IPS-20b (cell line): ENCODE measurements around the gene WDR70.
"Not testable (repeated sequence)": the region's sequence is repeated elsewhere in the genome, so short reads cannot be mapped to it uniquely, and the experiment has no call there.

Source experiments
- H3K27ac ChIP-seq: one replicate; pipeline ENCODE4 v1.5.1; 2013; ENCODE audit warnings: low read length
- H3K27me3 ChIP-seq: 2 replicates; pipeline ENCODE4 v1.6.1; 2013; ENCODE audit warnings: mild to moderate bottlenecking, low read length, inconsistent platforms; ENCODE audit not compliant: insufficient read depth
- H3K36me3 ChIP-seq: 2 replicates; pipeline ENCODE4 v1.6.1; 2013; ENCODE audit warnings: low read depth, mild to moderate bottlenecking, inconsistent platforms, low read length, moderate library complexity; ENCODE audit not compliant: insufficient read depth
- H3K4me1 ChIP-seq: 2 replicates; pipeline ENCODE4 v1.6.1; 2013; ENCODE audit warnings: mild to moderate bottlenecking, control low read depth, inconsistent platforms, low read length, moderate library complexity; ENCODE audit not compliant: insufficient read depth
- H3K4me3 ChIP-seq: 2 replicates; pipeline ENCODE4 v1.5.1; 2013; ENCODE audit warnings: mild to moderate bottlenecking, low read length, inconsistent platforms
- H3K9ac ChIP-seq: 2 replicates; pipeline ENCODE4 v1.6.1; 2013; ENCODE audit warnings: low read depth, mild to moderate bottlenecking, inconsistent platforms, low read length, moderate library complexity
- H3K9me3 ChIP-seq: 2 replicates; pipeline ENCODE4 v1.6.1; 2013; ENCODE audit warnings: mild to moderate bottlenecking, low read depth, low read length, inconsistent platforms; ENCODE audit not compliant: insufficient read depth

The WDR70 gene

GRCh38 chr5:37495210-37495609, 116.1 kb downstream of the WDR70 start:
- Histone ChIP-seq H3K4me3 (no peak overlapping the region), H3K9ac (no peak overlapping the region), H3K36me3 (no peaks in the 10 kb centered on the region), H3K4me1 (no peaks in the 10 kb centered on the region), H3K9me3 (no peaks in the 10 kb centered on the region), H3K27ac (no peak overlapping the region), H3K27me3 (no peaks in the 10 kb centered on the region)

GRCh38 chr5:37495668-37496347, 116.7 kb downstream of the WDR70 start:
- Histone ChIP-seq H3K27ac (no peak overlapping the region), H3K4me3 (no peak overlapping the region), H3K36me3 (no peaks in the 10 kb centered on the region), H3K4me1 (no peaks in the 10 kb centered on the region), H3K9me3 (no peaks in the 10 kb centered on the region), H3K27me3 (no peaks in the 10 kb centered on the region), H3K9ac (no peak overlapping the region)

- H3K9me3 ChIP-seq = no peaks in the 10 kb centered on the region
- no peaks in the 10 kb centered on the region for H3K27me3 ChIP-seq
- no peaks in the 10 kb centered on the region for H3K36me3 ChIP-seq
- H3K4me3 ChIP-seq = no peak overlapping the region
- H3K4me1 ChIP-seq = no peaks in the 10 kb centered on the region
- H3K9ac ChIP-seq = no peak overlapping the region
- no peak overlapping the region for H3K27ac ChIP-seq
Measured at GRCh38 chr5:37496902-37497445, 117.9 kb downstream of the WDR70 start.

- no peak overlapping the region for H3K9ac ChIP-seq
- H3K27me3 ChIP-seq = no peaks in the 10 kb centered on the region
- H3K4me3 ChIP-seq = no peak overlapping the region
- no peak overlapping the region for H3K27ac ChIP-seq
- no peaks in the 10 kb centered on the region for H3K4me1 ChIP-seq
- no peaks in the 10 kb centered on the region for H3K36me3 ChIP-seq
- H3K9me3 ChIP-seq = no peaks in the 10 kb centered on the region
Measured at GRCh38 chr5:37501152-37501551, 122.0 kb downstream of the WDR70 start.

GRCh38 chr5:37506241-37506640, 127.1 kb downstream of the WDR70 start:
- no peaks in the 10 kb centered on the region for H3K27me3 ChIP-seq
- no peaks in the 10 kb centered on the region for H3K36me3 ChIP-seq
- no peaks in the 10 kb centered on the region for H3K4me1 ChIP-seq
- H3K4me3 ChIP-seq = no peak overlapping the region
- no peak overlapping the region for H3K9ac ChIP-seq
- no peak overlapping the region for H3K27ac ChIP-seq
- H3K9me3 ChIP-seq = no peaks in the 10 kb centered on the region

GRCh38 chr5:37506722-37507121, 127.6 kb downstream of the WDR70 start:
- no peaks in the 10 kb centered on the region for H3K9me3 ChIP-seq
- no peak overlapping the region for H3K27ac ChIP-seq
- H3K4me3 ChIP-seq = no peak overlapping the region
- no peak overlapping the region for H3K9ac ChIP-seq
- no peaks in the 10 kb centered on the region for H3K36me3 ChIP-seq
- H3K27me3 ChIP-seq = no peaks in the 10 kb centered on the region
- H3K4me1 ChIP-seq = no peaks in the 10 kb centered on the region

GRCh38 chr5:37511646-37512045, 132.5 kb downstream of the WDR70 start:
- Histone ChIP-seq H3K4me1 (no peaks in the 10 kb centered on the region), H3K27me3 (no peaks in the 10 kb centered on the region), H3K4me3 (no peak overlapping the region), H3K9me3 (no peaks in the 10 kb centered on the region), H3K9ac (no peak overlapping the region), H3K27ac (no peak overlapping the region), H3K36me3 (no peaks in the 10 kb centered on the region)

GRCh38 chr5:37514946-37515345, 135.8 kb downstream of the WDR70 start:
- Histone ChIP-seq H3K9ac (no peak overlapping the region), H3K36me3 (no peaks in the 10 kb centered on the region)

GRCh38 chr5:37517686-37518085, 138.6 kb downstream of the WDR70 start:
- Histone ChIP-seq H3K4me3 (no peak overlapping the region), H3K27me3 (no peaks in the 10 kb centered on the region)

More at GRCh38 chr5:37514946-37515345, 135.8 kb downstream of the WDR70 start:
- no peaks in the 10 kb centered on the region for H3K4me1 ChIP-seq
- no peak overlapping the region for H3K27ac ChIP-seq
- no peaks in the 10 kb centered on the region for H3K27me3 ChIP-seq
- H3K9me3 ChIP-seq = peaks cover 12% of the 10 kb centered on the region
- H3K4me3 ChIP-seq = no peak overlapping the region

GRCh38 chr5:37518356-37518755, 139.2 kb downstream of the WDR70 start:
- H3K4me1 ChIP-seq, H3K27me3 ChIP-seq, H3K36me3 ChIP-seq, H3K9ac ChIP-seq, H3K4me3 ChIP-seq, H3K27ac ChIP-seq: not testable (repeated sequence)
- peaks cover 35% of the 10 kb centered on the region for H3K9me3 ChIP-seq

More at GRCh38 chr5:37517686-37518085, 138.6 kb downstream of the WDR70 start:
- Histone ChIP-seq H3K9me3 (peaks cover 35% of the 10 kb centered on the region), H3K4me1 (no peaks in the 10 kb centered on the region), H3K27ac (no peak overlapping the region), H3K9ac (no peak overlapping the region), H3K36me3 (no peaks in the 10 kb centered on the region; the same call in 1 of the 2 replicates)

GRCh38 chr5:37519304-37519703, 140.2 kb downstream of the WDR70 start:
- Histone ChIP-seq H3K9ac (no peak overlapping the region), H3K27me3 (no peaks in the 10 kb centered on the region), H3K9me3 (peaks cover 35% of the 10 kb centered on the region), H3K4me1 (no peaks in the 10 kb centered on the region), H3K4me3 (no peak overlapping the region), H3K36me3 (no peaks in the 10 kb centered on the region; the same call in 1 of the 2 replicates), H3K27ac (no peak overlapping the region)

GRCh38 chr5:37519807-37520206, 140.7 kb downstream of the WDR70 start:
- H3K9ac ChIP-seq = no peak overlapping the region
- H3K4me3 ChIP-seq = no peak overlapping the region
- no peaks in the 10 kb centered on the region; the same call in 1 of the 2 replicates for H3K36me3 ChIP-seq
- no peaks in the 10 kb centered on the region for H3K4me1 ChIP-seq
- no peak overlapping the region for H3K27ac ChIP-seq
- no peaks in the 10 kb centered on the region for H3K27me3 ChIP-seq
- H3K9me3 ChIP-seq = peaks cover 35% of the 10 kb centered on the region
